SK-N-MC (cell line): ENCODE measurements around the gene DROSHA.

Experiments
- EZH2 ChIP-seq: fragments of 200-600 bp; sonication (generic); IDR thresholded peaks from one replicate; pipeline ENCODE4 v1.6.1; 2017; ENCODE audit warnings: antibody characterized with exemption
- POLR2AphosphoS5 ChIP-seq: IDR thresholded peaks from 2 replicates; pipeline ENCODE4 v1.6.1; 2012; ENCODE audit warnings: mild to moderate bottlenecking, low read depth, low read length, borderline replicate concordance

GRCh38 chr5:31487506-31487905, 44.4 kb downstream of the DROSHA start:
- no peak for TF ChIP-seq POLR2AphosphoS5
- TF ChIP-seq EZH2: no peak
